ENCODE data around the gene TOMM22. TPM values are rescaled to one million over a fixed set of nuclear protein-coding genes. Genes with fewer than 3 reads are reported as not detected.

Gene TOMM22
- total and polyA plus RNA-seq, 2 donors (not counting 1 experiment from before 2014, with no cell fraction given): 61.1 to 80.3 TPM

DNA sequence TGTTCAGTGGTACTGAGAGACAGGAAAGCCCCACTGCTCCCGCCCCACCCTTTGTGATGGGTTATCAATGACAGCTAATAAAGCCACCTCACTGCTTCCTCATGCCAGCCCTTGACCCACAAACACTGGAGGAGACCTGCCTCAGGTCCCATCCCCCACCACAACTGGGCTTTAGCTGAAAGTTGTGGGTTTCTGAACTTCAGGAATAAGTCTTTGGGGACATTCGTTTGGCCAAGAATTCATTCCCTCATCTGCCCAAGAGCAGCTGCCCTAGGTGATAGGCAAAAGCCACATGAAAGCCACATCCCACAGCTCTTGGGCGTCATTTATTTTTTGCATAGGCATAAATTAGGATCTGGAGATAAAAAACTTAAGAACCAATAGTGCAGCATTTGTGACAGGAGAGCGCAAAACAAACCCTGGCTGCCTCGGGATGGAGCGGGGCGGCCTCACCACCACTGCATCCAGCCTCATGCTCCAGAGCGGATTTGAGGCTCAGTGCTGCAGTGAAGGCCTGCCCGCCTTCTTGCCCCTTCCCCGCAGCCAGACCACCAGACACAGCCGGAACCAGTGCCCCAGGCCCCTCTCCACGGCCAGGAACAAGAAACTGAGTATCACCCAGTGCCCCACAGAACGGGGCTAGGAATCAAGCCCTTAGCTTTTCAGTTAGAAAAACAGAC lies 52.8 kb downstream of the TOMM22 start:
- Histone ChIP-seq H3K9ac (ENCODE audit: insufficient read depth, low read length) (no peak overlapping the region), H3K4me1 (ENCODE audit: control insufficient read depth, extremely low read depth, insufficient read depth, low read length) (peaks cover 7% of the 10 kb centered on the region), H3K36me3 (ENCODE audit: control insufficient read depth, insufficient read depth, low read length) (peaks cover 46% of the 10 kb centered on the region), H3K27me3 (ENCODE audit: control insufficient read depth, insufficient read depth, low read length) (no peaks in the 10 kb centered on the region), H3K79me2 (ENCODE audit: control insufficient read depth, insufficient read depth, low read length) (no peaks in the 10 kb centered on the region), H3K4me2 (ENCODE audit: extremely low read depth, insufficient read depth, low read length) (no peak overlapping the region), H3K27ac (ENCODE audit: insufficient read depth, low read length) (peak overlapping the region; percentile 47), H3K4me3 (replicated peaks in 1 of 4; ENCODE audit: control extremely low read depth in 1 of 4, insufficient read depth in 1 of 4, low read depth in 3 of 4, low read length in 4 of 4) (no peak overlapping the region), H3K9me3 (ENCODE audit: control insufficient read depth, insufficient read depth, low read depth, low read length) (no peaks in the 10 kb centered on the region), H4K20me1 (ENCODE audit: control insufficient read depth, extremely low read depth, insufficient read depth, low read length) (no peaks in the 10 kb centered on the region), H2AFZ (ENCODE audit: low read length) (no peak overlapping the region)
- DNase-seq (ENCODE audit: low read depth in 2 of 2): no peak
- no peak for TF ChIP-seq EZH2 (IDR thresholded peaks at IDR 0.05; ENCODE audit: low read length, missing control alignments)
- TF ChIP-seq, protein P1, sequence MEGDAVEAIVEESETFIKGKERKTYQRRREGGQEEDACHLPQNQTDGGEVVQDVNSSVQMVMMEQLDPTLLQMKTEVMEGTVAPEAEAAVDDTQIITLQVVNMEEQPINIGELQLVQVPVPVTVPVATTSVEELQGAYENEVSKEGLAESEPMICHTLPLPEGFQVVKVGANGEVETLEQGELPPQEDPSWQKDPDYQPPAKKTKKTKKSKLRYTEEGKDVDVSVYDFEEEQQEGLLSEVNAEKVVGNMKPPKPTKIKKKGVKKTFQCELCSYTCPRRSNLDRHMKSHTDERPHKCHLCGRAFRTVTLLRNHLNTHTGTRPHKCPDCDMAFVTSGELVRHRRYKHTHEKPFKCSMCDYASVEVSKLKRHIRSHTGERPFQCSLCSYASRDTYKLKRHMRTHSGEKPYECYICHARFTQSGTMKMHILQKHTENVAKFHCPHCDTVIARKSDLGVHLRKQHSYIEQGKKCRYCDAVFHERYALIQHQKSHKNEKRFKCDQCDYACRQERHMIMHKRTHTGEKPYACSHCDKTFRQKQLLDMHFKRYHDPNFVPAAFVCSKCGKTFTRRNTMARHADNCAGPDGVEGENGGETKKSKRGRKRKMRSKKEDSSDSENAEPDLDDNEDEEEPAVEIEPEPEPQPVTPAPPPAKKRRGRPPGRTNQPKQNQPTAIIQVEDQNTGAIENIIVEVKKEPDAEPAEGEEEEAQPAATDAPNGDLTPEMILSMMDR (conservative IDR thresholded peaks at IDR 0.05 in 1 of 2, IDR thresholded peaks at IDR 0.05 in 1 of 2; ENCODE audit: low read depth in 1 of 2, low read length in 2 of 2): no peak

Other genes starting within 250 kb of the TOMM22 start
- not detected in 2 replicates for gene KCNJ4, start 226.8 kb upstream of the TOMM22 start, total RNA-seq
- gene KCNJ4, start 226.8 kb upstream of the TOMM22 start, polyA plus RNA-seq: not detected in 2 replicates
- 42.1 and 78.8 TPM in 2 replicates for gene KDELR3, start 213.9 kb upstream of the TOMM22 start, total RNA-seq
- 161 and 305 TPM in 2 replicates for gene KDELR3, start 213.9 kb upstream of the TOMM22 start, polyA plus RNA-seq
- 362 and 420 TPM in 2 replicates for gene DDX17, start 175.6 kb upstream of the TOMM22 start, total RNA-seq
- gene DDX17, start 175.6 kb upstream of the TOMM22 start, polyA plus RNA-seq: 244 and 325 TPM in 2 replicates
- 4.0 and 5.1 TPM in 2 replicates for gene DMC1, start 111.8 kb upstream of the TOMM22 start, total RNA-seq
- 0.54 and 5.9 TPM in 2 replicates for gene DMC1, start 111.8 kb upstream of the TOMM22 start, polyA plus RNA-seq
- gene FAM227A, start 25.6 kb upstream of the TOMM22 start, total RNA-seq: 0.66 and 0.77 TPM in 2 replicates
- gene FAM227A, start 25.6 kb upstream of the TOMM22 start, polyA plus RNA-seq: 0.19 and 0.69 TPM in 2 replicates
- gene CBY1, start 25.3 kb upstream of the TOMM22 start, total RNA-seq: 14.5 and 16.2 TPM in 2 replicates
- 35.5 and 42.3 TPM in 2 replicates for gene CBY1, start 25.3 kb upstream of the TOMM22 start, polyA plus RNA-seq
- 59.1 and 62.1 TPM in 2 replicates for gene JOSD1, start 19.0 kb downstream of the TOMM22 start, total RNA-seq
- gene JOSD1, start 19.0 kb downstream of the TOMM22 start, polyA plus RNA-seq: 35.9 and 40.5 TPM in 2 replicates
- gene GTPBP1, start 24.0 kb downstream of the TOMM22 start, total RNA-seq: 18.0 and 23.1 TPM in 2 replicates
- gene GTPBP1, start 24.0 kb downstream of the TOMM22 start, polyA plus RNA-seq: 20.6 and 26.6 TPM in 2 replicates
- 42.1 and 76.6 TPM in 2 replicates for gene SUN2, start 74.0 kb downstream of the TOMM22 start, total RNA-seq
- gene SUN2, start 74.0 kb downstream of the TOMM22 start, polyA plus RNA-seq: 26.2 and 27.4 TPM in 2 replicates
- 23.4 and 25.1 TPM in 2 replicates for gene DNAL4, start 112.2 kb downstream of the TOMM22 start, total RNA-seq
- 9.0 and 13.3 TPM in 2 replicates for gene DNAL4, start 112.2 kb downstream of the TOMM22 start, polyA plus RNA-seq
- gene NPTXR, start 162.1 kb downstream of the TOMM22 start, total RNA-seq: 1.0 and 2.0 TPM in 2 replicates
- 0.84 and 1.0 TPM in 2 replicates for gene NPTXR, start 162.1 kb downstream of the TOMM22 start, polyA plus RNA-seq
- 45.7 and 53.8 TPM in 2 replicates for gene CBX6, start 190.3 kb downstream of the TOMM22 start, total RNA-seq
- gene CBX6, start 190.3 kb downstream of the TOMM22 start, polyA plus RNA-seq: 20.3 and 25.5 TPM in 2 replicates

Data from fibroblast of lung (primary cell).